AG20443 (cell line): ENCODE results near the gene LAMB2.

Source experiments
- DNase-seq: peaks from one replicate; pipeline ENCODE4 v3.0.0; 2012; ENCODE audit warnings: low spot score, mixed read lengths

Gene LAMB2

GRCh38 chr3:49121132-49121736 is 11.6 kb downstream of the LAMB2 start:
- no peak for DNase-seq

GRCh38 chr3:49120438-49121131 is 12.3 kb downstream of the LAMB2 start, which contains the start of gene USP19:
Gene USP19, minus strand, starts transcription at chr3:49120823. Its CDS starts 1,678 bp downstream, at chr3:49119145.
- peak; percentile 97 for DNase-seq

- peak; percentile 13 for DNase-seq
These were observed 12.8 kb downstream of the LAMB2 start for GRCh38 chr3:49120096-49120437.

GRCh38 chr3:49119439-49119838 is 13.4 kb downstream of the LAMB2 start:
- peak; percentile 21 for DNase-seq

GRCh38 chr3:49119036-49119435 is 13.8 kb downstream of the LAMB2 start:
- DNase-seq = no peak

DNA sequence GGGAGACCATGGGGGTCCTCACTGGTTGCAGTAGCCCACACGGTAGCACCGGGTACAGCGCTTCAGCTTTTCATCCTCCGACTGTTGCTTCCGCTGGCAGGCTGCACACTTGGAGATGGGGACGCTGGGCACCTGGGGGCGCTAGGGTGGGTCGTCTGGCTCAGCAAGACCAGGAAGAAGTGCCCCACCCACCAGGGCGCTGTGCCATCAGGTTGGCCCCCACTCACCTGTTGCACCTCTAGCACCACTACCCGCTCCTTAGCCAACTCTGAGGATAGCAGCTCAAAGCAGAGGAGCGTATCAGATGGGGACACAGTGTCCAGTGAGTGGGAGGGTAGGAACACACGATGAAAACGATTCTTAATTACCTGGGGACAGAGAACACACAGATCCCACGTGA is 20.6 kb downstream of the LAMB2 start:
- no peak for DNase-seq

DNA sequence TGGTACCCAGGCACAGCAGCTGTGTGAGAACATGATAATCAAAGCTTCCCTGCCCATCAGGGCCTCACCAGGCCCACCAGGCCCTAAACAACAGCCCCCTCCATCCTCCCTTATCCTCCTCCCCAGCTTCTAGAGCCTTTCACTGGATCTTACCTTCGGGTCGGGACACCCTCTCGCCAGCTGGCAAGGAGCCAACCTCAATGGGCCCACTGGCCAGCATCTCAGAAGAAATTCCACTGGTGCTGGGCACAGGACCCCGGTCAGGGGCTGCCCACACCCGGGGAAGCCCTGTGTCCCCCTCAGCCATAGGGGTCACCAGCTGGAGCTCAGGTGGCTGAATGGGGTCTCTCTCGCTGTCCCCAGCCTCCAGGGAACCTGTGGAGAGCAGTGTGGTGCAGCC is 21.5 kb downstream of the LAMB2 start:
- DNase-seq = no peak

DNA sequence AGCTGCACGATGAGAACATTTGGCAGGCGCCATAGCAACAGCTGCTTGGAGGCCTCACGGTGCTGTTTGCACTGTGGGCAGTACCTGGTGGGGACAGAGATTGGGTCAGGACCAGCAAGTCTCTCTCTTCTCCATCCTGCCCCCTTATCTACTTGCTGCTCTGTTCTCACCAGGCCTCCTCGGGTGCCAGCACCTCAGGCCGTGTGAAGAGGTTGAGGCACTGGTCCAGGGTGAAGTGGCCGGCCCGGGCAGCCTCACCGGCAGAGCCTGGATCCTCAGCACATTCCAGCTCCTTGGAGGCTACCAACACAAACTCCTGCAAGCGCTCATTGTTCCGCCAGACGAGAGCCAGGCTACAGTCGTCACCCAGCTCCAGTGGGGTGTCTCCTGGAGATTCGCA is 22.1 kb downstream of the LAMB2 start:
- DNase-seq = no peak

DNA sequence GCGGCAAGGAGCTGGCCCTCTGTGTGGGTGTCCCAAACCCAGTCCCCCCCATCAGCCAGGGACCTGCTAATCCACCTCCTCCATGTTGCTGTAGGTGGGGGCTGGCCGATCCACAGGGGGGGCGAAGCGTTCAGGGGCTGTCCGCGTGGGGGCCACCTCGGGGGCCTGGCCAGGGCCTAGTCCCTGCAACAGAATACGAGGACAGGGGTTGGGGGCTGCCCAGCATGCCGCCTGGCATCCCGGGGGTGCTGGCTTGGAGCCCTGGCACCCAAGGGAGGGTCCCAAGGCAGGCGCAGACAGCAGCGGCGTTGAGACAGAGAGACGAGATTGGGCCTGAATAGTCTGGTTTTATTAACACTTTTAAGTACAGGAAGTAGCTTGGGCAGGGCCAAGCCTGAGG is 24.5 kb downstream of the LAMB2 start:
- DNase-seq = no peak

DNA sequence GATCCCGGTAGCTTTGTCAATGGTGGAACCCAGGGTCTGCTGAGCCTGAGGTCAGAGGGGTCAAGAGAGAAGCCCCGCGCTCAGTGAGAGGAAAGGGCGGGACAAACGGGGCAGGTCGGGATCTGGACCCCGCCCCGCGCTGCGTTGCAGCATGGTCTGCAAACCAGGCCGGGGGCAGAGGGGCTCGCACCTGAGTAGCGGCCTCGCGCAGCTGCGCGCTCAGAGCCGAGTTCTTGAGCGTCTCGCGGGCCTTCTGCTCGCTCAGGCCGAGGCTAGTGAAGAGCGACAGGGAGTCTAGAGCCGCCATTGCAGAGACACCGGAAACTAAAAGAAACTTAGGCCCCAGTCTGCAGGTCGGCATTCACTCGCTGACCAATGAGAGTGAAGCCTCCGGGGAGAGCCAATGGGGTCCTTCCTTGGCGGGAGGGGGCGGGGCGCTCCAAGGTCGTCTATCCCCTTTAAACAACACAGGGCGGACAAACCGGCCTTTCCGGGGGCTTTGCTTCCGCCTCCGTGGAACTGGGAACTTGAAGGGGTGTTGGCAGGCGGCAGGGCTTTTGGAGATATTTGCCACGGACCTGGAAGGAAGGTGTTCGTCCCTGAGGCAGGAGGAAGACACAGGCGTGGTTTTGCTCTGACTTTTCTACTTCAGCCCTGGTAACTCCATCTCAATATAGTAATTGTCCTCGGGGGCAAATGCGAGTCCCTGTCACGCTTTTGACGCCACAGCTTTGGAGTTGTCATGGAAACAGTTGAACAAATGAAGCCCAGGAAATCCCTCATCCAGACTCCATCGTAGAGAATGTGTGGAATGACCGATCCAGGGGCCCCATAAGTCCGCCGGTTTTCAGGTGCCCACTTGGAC is 28.2 kb downstream of the LAMB2 start, which contains the start of gene QARS1:
QARS1 (minus strand) TSS at position 331 of the 865 bp plus-strand sequence; CDS start at position 307, 24 bp downstream.
- peak; percentile 96 for DNase-seq

GRCh38 chr3:49104052-49104426 is 28.8 kb downstream of the LAMB2 start:
- no peak for DNase-seq

DNA sequence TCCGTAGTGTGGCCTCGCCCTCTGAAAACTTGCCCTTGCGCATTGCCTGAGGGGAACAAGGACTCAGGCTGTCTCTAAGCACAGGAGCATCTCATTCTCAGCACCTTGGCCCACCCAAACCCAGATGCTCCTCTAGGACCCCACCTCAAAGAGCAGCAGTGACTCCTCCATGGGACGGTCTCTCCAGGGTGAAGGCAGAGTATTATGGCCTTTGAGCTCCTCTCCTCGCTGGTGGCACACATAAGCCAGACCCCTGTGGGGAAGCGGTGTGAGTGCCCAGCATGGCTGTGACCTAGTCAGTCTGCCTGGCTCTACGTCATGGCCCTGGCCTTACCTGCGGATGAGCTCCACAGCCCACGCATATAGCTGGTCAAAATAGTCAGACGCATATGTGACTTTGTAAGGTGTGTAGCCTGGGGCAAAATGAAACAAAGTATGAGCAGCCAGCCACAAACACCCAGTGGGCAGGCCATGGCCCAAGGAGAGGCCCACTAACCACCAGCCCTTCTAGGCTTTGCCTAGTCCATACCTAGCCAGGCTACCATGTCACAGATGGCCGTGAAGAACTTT is 32.7 kb downstream of the LAMB2 start:
- no peak for DNase-seq

DNA sequence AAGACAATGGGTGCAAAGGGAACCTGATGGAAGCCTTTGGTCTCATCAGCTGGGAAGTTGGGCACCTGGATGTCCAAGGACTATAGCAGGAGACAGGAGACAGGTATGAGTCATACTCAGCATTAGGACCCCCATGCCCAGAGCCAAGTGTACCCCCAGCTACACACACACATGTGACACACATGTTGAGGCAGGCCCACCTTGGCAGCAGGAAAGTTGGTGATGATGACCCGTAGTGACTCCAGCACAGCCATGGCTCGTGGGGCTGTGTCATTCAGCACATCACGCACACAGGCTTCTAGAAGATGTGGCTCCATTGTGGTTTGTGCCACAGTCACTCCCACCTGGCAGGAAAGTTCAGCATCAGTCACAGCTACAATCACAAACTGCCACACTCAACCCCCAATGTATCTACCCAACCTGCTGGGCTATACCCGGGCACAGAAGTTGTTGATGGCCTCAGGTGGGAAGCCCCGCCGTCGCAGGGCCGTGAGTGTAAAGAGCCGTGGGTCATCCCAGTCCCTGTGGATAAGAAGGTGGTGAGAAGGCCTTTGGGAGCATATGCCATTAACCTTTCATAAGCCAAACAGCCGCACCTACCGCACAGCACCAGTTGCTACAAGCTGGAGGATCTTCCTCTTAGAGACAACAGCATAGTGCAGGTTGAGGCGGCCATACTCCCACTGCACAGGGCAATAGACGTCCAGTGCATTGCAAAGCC is 33.8 kb downstream of the LAMB2 start:
- DNase-seq = no peak

DNA sequence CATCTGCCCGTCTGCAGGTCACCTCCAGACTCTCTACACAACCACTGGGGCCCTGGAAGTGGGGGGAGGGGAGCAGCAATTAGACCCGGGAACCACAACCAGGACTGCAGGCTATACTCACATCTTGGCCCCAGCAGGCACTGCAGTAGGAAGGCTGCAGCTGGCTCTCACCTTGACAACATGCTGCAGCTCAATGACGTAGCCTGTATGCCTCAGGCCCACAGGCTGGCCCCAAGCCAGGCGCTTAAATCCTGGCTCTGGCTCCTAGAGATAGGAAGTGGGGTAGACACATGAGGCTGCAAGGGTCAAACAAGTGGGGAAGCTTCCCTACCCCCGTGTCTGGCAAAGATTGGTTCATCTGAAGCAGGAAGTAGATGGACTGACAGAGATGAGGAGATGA is 34.4 kb downstream of the LAMB2 start:
- no peak for DNase-seq

DNA sequence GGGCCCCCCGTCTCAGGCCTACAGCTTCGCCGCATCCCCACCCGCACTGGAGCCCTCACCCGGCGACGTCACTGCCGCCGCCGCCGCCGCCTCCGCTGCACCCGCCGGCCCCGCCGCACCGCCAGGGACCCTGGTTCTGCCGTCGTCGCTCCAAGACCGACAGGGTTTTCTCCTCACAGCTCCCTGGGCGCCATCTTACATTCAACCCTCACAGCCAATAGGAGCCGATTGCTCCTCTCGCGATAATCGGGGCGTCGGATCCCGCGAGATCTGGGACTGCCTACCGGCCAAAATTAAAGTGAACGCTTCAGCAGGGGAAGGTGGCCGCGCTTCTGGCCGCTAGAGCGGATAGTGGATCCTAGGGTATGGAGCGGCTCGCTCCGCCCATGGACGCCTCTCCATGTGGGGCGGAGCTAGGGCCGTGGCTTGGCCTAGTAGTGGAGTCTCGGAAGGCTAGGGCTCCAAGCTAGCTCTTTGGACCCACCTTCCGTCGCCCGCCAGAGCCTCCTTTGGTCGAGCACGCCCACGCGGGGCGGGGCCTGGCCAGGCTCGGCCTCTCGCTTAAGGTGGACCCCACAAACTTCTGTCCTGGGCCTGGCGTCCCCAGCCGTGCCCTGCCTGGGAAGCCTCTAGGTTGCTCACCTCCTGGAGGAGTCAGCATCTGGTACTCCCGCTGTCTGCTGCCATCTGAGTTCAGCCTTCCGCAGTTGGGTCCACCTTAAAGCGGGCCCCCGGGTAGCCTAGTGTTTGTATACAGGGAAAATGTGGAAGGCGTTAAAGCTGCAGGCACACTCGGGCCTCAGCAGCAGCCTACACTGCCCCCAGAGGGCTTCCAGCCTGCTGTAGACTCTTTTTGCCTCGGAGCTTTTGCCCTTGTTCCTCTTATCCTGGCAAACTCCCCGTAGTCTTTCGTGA is 38.7 kb downstream of the LAMB2 start, which contains the start of gene QRICH1:
QRICH1 (minus strand) TSS at position 219 of the 915 bp plus-strand sequence. CDS start 17,054 bp downstream, outside the sequence.
- peak; percentile 93 for DNase-seq

DNA sequence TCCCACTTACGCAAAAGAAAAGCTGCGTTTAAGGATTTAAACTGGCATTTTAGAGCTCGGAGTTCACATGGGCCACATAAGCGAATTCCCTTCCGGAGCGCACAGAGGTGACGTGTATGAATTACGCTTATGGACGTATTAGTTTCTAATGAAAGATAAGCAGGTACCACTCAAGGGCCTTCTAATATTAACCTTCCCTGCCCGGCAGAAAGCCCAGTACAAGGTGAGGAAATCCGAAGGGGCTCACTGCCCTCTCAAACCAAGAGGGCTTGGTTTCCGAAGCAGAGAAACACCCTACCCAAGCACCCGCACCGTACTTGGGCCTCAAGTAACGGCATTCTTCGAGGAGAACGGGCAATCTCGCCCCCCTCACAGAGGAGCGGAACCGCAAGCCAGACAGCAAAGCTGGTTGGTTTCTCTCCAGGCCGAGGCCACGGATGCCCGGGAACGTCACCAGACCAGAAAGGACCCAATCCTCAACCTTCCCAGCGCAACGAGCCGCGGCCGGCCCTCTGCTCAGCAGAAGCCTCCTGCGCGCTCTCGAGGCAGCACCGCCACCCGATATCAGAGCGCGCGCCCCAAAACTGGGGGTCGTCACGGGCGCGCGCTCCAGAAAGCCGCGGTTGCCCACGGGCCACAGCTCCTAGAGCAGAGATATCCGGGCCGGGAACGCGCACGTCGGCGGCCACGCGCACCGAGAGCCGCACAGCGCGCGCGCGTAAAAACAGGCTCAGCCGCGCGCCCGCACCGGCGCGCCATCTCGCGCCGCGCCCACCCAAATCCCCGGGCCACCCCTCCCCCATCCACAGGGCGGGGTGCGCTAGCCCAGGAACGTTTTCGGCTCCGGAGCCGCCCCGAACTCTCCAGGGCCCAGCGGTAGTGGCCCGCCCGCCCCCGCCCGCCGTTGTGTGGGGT is 39.7 kb downstream of the LAMB2 start:
- peak; percentile 81 for DNase-seq

- DNase-seq = no peak
These were observed 51.4 kb downstream of the LAMB2 start for GRCh38 chr3:49081429-49081828.

- DNase-seq = no peak
These were observed 53.6 kb downstream of the LAMB2 start for GRCh38 chr3:49079270-49079669.

- no peak for DNase-seq
These were observed 56.2 kb downstream of the LAMB2 start for GRCh38 chr3:49076646-49077045.

DNA sequence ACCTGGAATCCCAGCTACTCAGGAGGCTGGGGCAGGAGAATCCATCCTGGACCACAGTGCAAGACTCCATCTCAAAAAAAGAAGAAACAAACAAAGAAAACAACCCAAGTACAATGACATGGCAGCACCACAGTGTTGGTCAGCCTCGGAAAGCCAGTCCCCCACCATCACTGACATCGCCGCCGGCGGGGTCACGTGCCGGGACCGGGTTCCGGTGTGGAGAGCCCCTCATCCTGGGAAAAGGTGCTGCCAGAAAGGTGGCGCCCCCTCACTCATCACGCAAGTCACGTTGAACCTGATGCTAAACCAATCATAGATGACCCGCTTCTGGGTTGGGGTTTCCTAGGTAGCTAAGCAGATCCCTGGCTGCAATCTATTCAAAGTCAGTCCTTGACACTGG is 56.7 kb downstream of the LAMB2 start:
- no peak for DNase-seq
